ENCODE measurements around the gene SEBOX.

Gene SEBOX

DNA sequence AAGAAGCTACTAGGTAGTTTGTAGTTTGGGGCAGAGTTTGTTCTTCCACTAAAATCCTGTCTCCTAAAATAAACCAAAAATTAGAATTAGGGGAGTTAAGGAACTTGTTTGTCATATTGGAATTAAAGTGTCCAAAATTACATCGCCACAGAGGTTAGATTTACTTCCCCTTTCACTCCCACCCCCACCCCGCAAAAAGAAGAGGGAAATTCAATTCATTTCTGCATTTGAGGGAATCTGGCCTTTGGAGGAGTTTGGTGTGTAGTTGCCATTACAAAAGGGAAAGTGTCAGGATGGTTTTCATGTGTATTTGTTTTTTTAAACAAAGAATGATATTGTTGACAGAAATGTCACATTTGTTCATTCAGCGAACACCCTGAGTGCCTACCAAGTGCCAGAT, 40.2 kb downstream of the SEBOX start:
- H4K20me1 ChIP-seq (ENCODE audit: insufficient read depth, low read length), result no peaks in the 10 kb centered on the region
- H3K9ac ChIP-seq (ENCODE audit: low read length), result no peak overlapping the region
- peaks cover 65% of the 10 kb centered on the region for H3K36me3 ChIP-seq (ENCODE audit: insufficient read depth, low read length)
- H3K9me2 ChIP-seq (ENCODE audit: low read depth, low read length), result no peaks in the 10 kb centered on the region
- H3K9me3 ChIP-seq (ENCODE audit: low read length), result no peaks in the 10 kb centered on the region
- peaks cover 26% of the 10 kb centered on the region for H3K4me1 ChIP-seq (ENCODE audit: insufficient read depth, low read length, severe bottlenecking)
- TF ChIP-seq EZH2 (IDR thresholded peaks at IDR 0.05; ENCODE audit: borderline replicate concordance, low read length), result no peak
- TF ChIP-seq, protein P1, sequence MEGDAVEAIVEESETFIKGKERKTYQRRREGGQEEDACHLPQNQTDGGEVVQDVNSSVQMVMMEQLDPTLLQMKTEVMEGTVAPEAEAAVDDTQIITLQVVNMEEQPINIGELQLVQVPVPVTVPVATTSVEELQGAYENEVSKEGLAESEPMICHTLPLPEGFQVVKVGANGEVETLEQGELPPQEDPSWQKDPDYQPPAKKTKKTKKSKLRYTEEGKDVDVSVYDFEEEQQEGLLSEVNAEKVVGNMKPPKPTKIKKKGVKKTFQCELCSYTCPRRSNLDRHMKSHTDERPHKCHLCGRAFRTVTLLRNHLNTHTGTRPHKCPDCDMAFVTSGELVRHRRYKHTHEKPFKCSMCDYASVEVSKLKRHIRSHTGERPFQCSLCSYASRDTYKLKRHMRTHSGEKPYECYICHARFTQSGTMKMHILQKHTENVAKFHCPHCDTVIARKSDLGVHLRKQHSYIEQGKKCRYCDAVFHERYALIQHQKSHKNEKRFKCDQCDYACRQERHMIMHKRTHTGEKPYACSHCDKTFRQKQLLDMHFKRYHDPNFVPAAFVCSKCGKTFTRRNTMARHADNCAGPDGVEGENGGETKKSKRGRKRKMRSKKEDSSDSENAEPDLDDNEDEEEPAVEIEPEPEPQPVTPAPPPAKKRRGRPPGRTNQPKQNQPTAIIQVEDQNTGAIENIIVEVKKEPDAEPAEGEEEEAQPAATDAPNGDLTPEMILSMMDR (IDR thresholded peaks at IDR 0.05; ENCODE audit: low read length), result no peak
- H3K4me3 ChIP-seq (ENCODE audit: low read depth, low read length, poor library complexity, severe bottlenecking), result no peak overlapping the region
- H3K27ac ChIP-seq (ENCODE audit: low read depth, low read length, poor library complexity, severe bottlenecking), result no peak overlapping the region
- H2AFZ ChIP-seq (ENCODE audit: low read length), result no peak overlapping the region
- no peak overlapping the region for H3K4me2 ChIP-seq (ENCODE audit: low read length)
- H3K27me3 ChIP-seq (ENCODE audit: insufficient read depth, low read length), result no peaks in the 10 kb centered on the region
- H3K79me2 ChIP-seq (ENCODE audit: insufficient read depth, low read length), result peaks cover 47% of the 10 kb centered on the region
- H3F3A ChIP-seq (ENCODE audit: insufficient read depth, low read length), result no peaks in the 10 kb centered on the region

DNA sequence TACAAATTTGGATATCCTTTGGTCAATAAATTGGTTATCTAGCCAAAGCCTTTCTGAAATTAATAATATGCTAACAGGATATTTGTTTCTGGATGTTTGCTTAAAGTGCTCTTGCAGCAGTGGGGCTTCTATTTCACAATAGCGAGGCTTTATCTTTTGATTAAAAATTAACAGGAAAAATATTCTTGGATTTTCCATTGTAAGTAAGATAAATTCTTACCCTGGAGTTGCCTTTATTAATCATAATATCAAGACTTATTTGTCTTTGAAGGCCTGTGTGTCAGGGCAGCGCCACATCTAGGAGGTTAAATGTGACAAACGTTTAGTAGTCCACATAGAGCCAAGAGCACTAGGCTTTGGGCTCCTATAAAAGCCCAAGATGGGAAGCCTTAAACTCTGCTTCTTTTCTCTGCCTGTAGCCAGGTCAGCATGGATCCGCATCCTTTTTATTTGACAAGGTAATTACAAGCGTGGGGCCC, 40.7 kb downstream of the SEBOX start:
- Histone ChIP-seq H3K9me3 (ENCODE audit: low read length) (no peaks in the 10 kb centered on the region), H3K79me2 (ENCODE audit: insufficient read depth, low read length) (peaks cover 52% of the 10 kb centered on the region), H3K9me2 (ENCODE audit: low read depth, low read length) (no peaks in the 10 kb centered on the region), H3K27ac (ENCODE audit: low read depth, low read length, poor library complexity, severe bottlenecking) (no peak overlapping the region), H3K4me2 (ENCODE audit: low read length) (no peak overlapping the region), H3K36me3 (ENCODE audit: insufficient read depth, low read length) (peaks cover 63% of the 10 kb centered on the region), H3K9ac (ENCODE audit: low read length) (no peak overlapping the region), H4K20me1 (ENCODE audit: insufficient read depth, low read length) (no peaks in the 10 kb centered on the region), H3F3A (ENCODE audit: insufficient read depth, low read length) (no peaks in the 10 kb centered on the region), H3K4me3 (ENCODE audit: low read depth, low read length, poor library complexity, severe bottlenecking) (no peak overlapping the region), H2AFZ (ENCODE audit: low read length) (no peak overlapping the region), H3K27me3 (ENCODE audit: insufficient read depth, low read length) (no peaks in the 10 kb centered on the region), H3K4me1 (ENCODE audit: insufficient read depth, low read length, severe bottlenecking) (peaks cover 28% of the 10 kb centered on the region)
- TF ChIP-seq, protein P1 (IDR thresholded peaks at IDR 0.05; ENCODE audit: low read length), result no peak
- no peak for TF ChIP-seq EZH2 (IDR thresholded peaks at IDR 0.05; ENCODE audit: borderline replicate concordance, low read length)

- H2AFZ ChIP-seq (ENCODE audit: low read length), result no peak overlapping the region
- no peaks in the 10 kb centered on the region for H3K9me2 ChIP-seq (ENCODE audit: low read depth, low read length)
- H3K27ac ChIP-seq (ENCODE audit: low read depth, low read length, poor library complexity, severe bottlenecking), result peak overlapping the region; percentile 59
- H3K27me3 ChIP-seq (ENCODE audit: insufficient read depth, low read length), result no peaks in the 10 kb centered on the region
- peaks cover 54% of the 10 kb centered on the region for H3K79me2 ChIP-seq (ENCODE audit: insufficient read depth, low read length)
- H3F3A ChIP-seq (ENCODE audit: insufficient read depth, low read length), result no peaks in the 10 kb centered on the region
- peaks cover 40% of the 10 kb centered on the region for H3K4me1 ChIP-seq (ENCODE audit: insufficient read depth, low read length, severe bottlenecking)
- TF ChIP-seq, protein P1 (IDR thresholded peaks at IDR 0.05; ENCODE audit: low read length), result no peak
- H3K36me3 ChIP-seq (ENCODE audit: insufficient read depth, low read length), result peaks cover 25% of the 10 kb centered on the region; the same call in 1 of the 2 replicates
- no peaks in the 10 kb centered on the region for H3K9me3 ChIP-seq (ENCODE audit: low read length)
- H3K4me3 ChIP-seq (ENCODE audit: low read depth, low read length, poor library complexity, severe bottlenecking), result peak overlapping the region; percentile 87
- H4K20me1 ChIP-seq (ENCODE audit: insufficient read depth, low read length), result no peaks in the 10 kb centered on the region
- H3K9ac ChIP-seq (ENCODE audit: low read length), result peak overlapping the region; percentile 97
- peak overlapping the region; percentile 86 for H3K4me2 ChIP-seq (ENCODE audit: low read length)
Observed at GRCh38 chr17:28320215-28321061, 44.6 kb downstream of the SEBOX start.
